T47D (cell line): Measurements from ENCODE around the gene MYO7A.

ENCODE experiments used
- DNase-seq, 2 experiments: peaks; one replicate each; pipeline versions ENCODE4 v3.0.0 to v3.0.0-alpha.2; 2011 to 2012; ENCODE audit warnings: low read depth in 1 of 2, low spot score in 1 of 2
- JUND ChIP-seq: IDR thresholded peaks from 2 replicates; pipeline ENCODE4 v1.6.1; 2012; ENCODE audit warnings: low read depth
- in situ Hi-C: cut with HindIII; loops from 2 replicates; pipeline ENCODE4 v1.10.0; 2016; ENCODE audit warnings: low sequenced_read_pairs, low pct_unique_long_range_greater_than_20kb

MYO7A gene

DNA sequence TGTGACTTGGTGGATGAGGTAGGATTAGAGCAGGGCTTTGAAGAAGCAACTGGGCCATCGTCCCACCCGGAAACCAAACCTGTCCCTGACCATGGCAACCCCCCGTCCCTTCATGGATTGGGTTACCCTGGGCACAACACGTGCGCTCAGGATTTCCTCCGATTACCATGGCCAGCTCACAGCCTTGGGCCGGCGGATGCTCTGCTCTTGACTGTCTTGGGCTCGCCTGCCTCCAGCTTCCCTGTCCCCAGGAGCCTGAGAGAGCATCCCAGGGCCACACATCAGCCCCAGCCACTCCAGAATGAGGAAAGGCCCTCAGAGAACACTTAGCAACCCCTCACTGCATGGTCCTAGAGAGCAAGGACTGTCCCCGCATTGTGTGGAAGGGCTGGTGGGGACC is 22.8 kb downstream of the MYO7A start:
- in situ Hi-C loops = no loop called here
- TF ChIP-seq JUND = no peak

GRCh38 chr11:77151804-77152509 is 23.9 kb downstream of the MYO7A start:
- in situ Hi-C loops = no loop called here
- no peak for TF ChIP-seq JUND
- DNase-seq = no peak

More for the DNA sequence above, 22.8 kb downstream of the MYO7A start:
- no peak for DNase-seq

DNA sequence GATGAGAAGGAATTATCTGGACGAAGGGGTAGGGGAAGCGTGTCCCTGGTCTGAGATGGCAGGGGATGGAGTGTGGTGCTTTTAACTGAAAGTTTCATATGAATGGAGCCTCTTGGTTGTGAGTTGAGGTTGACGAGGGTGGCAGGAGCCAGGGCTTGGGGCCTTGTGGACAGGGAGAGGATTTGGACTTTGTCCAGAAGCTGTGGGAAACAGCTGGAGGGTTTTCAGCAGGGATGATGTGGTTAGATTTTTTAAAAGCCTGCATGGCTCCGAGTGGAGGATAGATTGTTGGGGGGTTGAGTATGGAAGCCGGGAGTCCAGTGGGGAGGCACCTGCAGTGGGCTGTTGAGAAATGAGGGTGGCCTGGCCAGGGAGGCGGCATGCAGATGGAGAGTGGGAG is 24.8 kb downstream of the MYO7A start:
- DNase-seq = no peak
- in situ Hi-C loops = no loop called here
- TF ChIP-seq JUND = no peak

DNA sequence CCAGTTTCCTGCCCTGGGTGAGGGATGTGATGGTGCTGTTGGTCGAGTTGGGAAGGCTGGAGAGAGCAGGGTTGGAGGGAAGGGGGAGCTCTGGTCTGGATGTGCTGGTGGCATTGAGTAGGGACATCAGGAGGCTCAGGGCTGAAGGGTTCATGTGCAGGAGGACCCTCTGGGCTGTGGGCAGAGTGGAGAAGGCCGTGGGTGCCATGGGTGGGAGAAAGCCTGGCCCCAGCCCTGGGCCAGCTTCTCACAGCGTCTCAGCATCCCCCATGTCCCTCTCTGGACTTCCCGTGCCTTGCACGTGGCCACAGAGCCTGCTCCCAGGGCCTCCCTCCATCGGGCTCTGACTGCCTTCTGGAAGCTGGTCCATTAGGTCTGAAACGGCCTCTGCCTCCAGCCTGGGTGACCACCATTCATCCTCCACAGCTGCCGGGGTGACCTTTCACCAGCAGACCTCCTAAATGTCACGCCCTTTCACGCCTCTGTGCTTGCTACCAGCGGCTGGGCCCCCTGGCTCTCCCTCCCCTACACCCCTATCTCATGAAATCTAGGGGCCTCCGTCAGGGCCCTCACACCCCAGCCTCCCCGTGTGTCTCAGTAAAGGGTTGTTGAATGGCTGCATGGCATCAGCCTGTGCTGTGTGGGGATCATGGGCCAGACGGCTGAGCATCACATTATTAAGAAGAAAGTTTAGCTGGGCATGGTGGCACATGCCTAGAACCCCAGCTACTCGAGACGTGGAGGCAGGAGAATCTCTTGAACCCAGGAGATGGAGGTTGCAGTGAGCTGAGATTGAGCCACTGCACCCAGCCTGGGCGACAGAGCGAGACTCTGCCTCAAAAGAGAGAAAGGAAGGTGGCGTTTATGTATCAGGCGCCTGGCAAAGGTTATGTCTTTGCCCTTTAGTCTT is 25.5 kb downstream of the MYO7A start:
- no peak for DNase-seq
- no peak for TF ChIP-seq JUND
- in situ Hi-C loops = no loop called here

- DNase-seq = no peak
- in situ Hi-C loops = no loop called here
- TF ChIP-seq JUND = no peak
These were observed 26.5 kb downstream of the MYO7A start for GRCh38 chr11:77154381-77155081.

GRCh38 chr11:77155082-77155475 is 27.0 kb downstream of the MYO7A start:
- TF ChIP-seq JUND = no peak
- in situ Hi-C loops = no loop called here
- DNase-seq = no peak

GRCh38 chr11:77155556-77156130 is 27.6 kb downstream of the MYO7A start:
- in situ Hi-C loops = no loop called here
- DNase-seq = no peak
- no peak for TF ChIP-seq JUND

DNA sequence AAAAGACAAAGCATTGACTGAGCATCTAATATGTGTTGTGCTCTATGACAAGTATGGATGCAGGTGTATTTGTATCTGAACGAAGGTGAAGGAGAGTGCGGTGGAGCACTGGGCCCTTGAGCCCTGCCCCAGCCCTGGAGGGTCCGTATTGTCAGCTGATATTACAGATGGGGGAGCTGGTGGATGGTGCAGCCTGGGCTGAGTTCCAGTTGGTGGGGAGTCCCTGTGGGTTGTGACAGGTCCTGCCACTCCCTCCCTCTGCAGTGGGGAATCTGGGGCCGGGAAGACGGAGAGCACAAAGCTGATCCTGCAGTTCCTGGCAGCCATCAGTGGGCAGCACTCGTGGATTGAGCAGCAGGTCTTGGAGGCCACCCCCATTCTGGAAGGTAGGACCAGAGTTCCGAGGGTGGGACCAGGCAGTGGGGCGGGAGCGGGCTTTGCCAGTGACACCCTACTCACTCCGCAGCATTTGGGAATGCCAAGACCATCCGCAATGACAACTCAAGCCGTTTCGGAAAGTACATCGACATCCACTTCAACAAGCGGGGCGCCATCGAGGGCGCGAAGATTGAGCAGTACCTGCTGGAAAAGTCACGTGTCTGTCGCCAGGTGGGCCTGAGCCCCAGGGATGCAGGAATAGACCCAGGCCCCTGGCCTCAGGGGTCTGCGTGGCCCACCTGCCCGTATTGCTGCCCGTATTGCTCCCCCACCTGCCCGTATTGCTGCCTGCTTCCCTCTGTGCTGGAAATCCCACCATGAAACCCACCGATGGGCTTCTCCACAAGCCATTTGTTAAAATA is 28.6 kb downstream of the MYO7A start:
- no peak for TF ChIP-seq JUND

DNA sequence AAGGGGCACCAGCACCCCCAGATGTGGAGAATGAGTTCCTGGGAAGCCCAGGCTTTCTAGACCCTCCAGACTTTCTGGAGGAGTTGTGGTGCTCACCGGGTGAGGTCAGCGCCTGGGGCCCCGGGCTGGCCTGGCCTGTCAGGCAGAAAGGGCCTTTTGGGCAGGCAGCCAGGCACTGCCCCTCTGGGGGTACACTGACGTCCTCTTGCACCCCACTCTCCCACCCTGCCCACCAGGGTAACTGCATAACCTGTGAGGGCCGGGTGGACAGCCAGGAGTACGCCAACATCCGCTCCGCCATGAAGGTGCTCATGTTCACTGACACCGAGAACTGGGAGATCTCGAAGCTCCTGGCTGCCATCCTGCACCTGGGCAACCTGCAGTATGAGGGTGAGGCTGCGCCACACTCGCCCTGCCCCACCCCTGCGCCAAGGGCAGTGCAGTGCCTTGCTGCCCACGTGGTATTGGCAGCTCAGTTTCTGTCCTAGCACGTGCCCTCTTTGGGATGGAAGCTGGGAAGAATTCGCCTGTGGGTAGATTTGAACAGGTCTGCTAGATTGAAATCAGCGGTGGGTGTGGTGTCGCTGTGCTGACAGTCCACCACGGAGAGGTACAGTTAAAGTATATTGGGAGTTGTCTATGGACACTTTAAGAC is 30.1 kb downstream of the MYO7A start:
- in situ Hi-C loops = no loop called here
- no peak for TF ChIP-seq JUND
- DNase-seq = peak; percentile 56 to 65

More for the DNA sequence above, 28.6 kb downstream of the MYO7A start:
- DNase-seq = no peak
- in situ Hi-C loops = no loop called here

DNA sequence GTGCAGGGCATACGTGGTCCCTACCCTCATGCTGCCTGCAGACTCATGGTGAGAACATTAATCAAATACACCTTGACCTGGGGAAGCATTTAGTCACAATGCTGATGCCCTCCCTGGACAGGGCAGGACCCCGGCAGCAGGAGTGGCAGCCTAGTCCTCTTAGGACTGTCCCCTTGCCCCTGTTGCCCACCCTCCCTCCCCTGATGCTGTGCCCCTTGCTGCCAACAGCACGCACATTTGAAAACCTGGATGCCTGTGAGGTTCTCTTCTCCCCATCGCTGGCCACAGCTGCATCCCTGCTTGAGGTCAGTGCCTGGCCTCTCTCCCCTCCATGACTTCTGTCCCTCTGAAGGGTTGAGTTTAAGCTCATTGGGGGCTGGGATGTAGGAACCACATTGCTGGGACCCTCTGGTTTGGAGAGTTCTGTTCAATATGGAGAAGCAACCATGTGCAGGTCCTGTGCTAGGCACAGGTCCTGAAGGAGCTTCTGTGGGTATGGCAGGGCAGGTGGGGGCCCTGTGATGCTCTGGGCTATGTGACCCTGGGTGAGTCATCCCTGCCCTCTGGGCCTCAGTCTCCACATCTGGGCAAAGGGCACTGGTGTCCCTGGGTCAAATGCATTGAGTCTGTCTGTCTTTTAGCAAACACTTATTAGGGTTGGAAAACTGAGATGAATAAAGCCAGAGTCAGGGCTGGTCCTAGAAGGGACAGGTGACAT is 31.3 kb downstream of the MYO7A start:
- no peak for DNase-seq
- TF ChIP-seq JUND = no peak
- in situ Hi-C loops = no loop called here

DNA sequence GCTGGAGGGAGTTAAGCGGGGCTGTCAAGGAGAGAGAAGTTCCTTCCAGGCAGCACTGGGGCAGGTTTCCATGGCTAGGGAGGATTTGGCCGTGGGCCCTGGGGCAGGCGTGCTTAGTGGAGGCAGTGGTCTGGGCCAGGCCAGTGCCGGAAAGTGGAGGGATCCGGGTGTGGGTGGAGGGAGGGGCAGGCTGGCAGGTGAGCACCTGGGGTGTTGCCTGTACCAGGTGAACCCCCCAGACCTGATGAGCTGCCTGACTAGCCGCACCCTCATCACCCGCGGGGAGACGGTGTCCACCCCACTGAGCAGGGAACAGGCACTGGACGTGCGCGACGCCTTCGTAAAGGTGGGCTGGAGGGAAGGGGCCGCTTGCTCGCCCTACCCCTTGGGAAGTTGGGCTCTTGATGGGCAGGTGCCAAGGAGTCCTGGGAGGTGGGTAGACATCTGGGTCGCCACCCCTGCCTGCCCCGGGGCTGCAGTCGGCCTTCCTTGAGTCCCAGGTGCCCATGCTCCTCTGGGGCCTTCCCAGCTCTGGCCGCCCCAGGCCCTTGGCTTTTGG is 32.0 kb downstream of the MYO7A start:
- TF ChIP-seq JUND = no peak
- in situ Hi-C loops = no loop called here
- no peak for DNase-seq
